ENCODE results near the gene SOX11. TPM values are rescaled to one million over a fixed set of nuclear protein-coding genes. Genes with fewer than 3 reads are reported as not detected.
A peak's percentile ranks its signal among the peaks of the same experiment; 100 is the strongest.
"Not testable (repeated sequence)": the region's sequence is repeated elsewhere in the genome, so short reads cannot be mapped to it uniquely, and the experiment has no call there.

The SOX11 gene
- polyA plus RNA-seq (ENCODE audit: insufficient read depth in 1 of 5, insufficient read length in 5 of 5, low replicate concordance in 1 of 5): 10 to 100 TPM; 35.3 to 46.3 (median 39.7) TPM
- long read RNA-seq, donor 1, full-length matches to known transcripts: 257 of 257 reads
- long read RNA-seq, donor 1, partial matches to known transcripts: 0 of 257 reads
- long read RNA-seq, donor 1, other reads (novel, unspliced or antisense): 0 of 257 reads
- long read RNA-seq, donor 2, full-length matches to known transcripts: 93 of 93 reads
- long read RNA-seq, donor 2, partial matches to known transcripts: 0 of 93 reads
- long read RNA-seq, donor 2, other reads (novel, unspliced or antisense): 0 of 93 reads
- long read RNA-seq, donor 3, full-length matches to known transcripts: 125 of 125 reads
- long read RNA-seq, donor 3, partial matches to known transcripts: 0 of 125 reads
- long read RNA-seq, donor 3, other reads (novel, unspliced or antisense): 0 of 125 reads
- long read RNA-seq, donor 4, full-length matches to known transcripts: 244 of 244 reads
- long read RNA-seq, donor 4, partial matches to known transcripts: 0 of 244 reads
- long read RNA-seq, donor 4, other reads (novel, unspliced or antisense): 0 of 244 reads
- long read RNA-seq, donor 5, full-length matches to known transcripts: 218 of 225 reads
- long read RNA-seq, donor 5, partial matches to known transcripts: 7 of 225 reads
- long read RNA-seq, donor 5, other reads (novel, unspliced or antisense): 0 of 225 reads
- long read RNA-seq, donor 6, full-length matches to known transcripts: 247 of 247 reads
- long read RNA-seq, donor 6, partial matches to known transcripts: 0 of 247 reads
- long read RNA-seq, donor 6, other reads (novel, unspliced or antisense): 0 of 247 reads
- long read RNA-seq, donor 7, full-length matches to known transcripts: 187 of 187 reads
- long read RNA-seq, donor 7, partial matches to known transcripts: 0 of 187 reads
- long read RNA-seq, donor 7, other reads (novel, unspliced or antisense): 0 of 187 reads
- long read RNA-seq, donor 8, full-length matches to known transcripts: 105 of 105 reads
- long read RNA-seq, donor 8, partial matches to known transcripts: 0 of 105 reads
- long read RNA-seq, donor 8, other reads (novel, unspliced or antisense): 0 of 105 reads

DNA sequence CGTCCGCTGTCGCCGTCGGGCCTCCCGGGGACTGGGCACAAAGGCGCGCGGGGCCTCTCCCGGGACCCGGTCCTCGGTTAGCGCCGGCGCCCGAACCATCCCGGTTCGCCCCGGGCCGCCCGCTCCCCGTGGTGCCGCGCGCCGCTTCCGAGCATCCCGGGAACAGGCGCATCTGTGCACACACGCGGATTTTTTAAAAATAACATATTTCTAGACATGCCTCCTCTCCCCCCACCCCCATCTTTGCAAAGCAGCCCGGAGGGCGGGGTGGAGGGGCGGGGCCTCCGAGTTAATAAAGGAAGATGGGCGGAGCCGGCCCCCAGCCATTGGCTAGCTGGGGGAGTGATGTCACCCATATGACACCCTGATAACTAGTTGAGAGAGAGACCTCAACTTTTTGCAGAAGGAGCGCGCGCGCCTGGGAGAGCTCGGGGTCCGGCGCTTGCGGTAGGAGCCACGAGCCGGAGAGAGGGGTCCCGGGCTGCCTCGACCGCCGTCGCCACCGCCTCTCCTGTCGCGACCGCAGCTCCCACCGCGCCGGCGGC, at the start of gene SOX11:
TSS of gene SOX11 (plus strand) at position 400 of the 545 bp plus-strand sequence. CDS start 338 bp downstream, outside the sequence.
- DNase-seq: peak; percentile 97

DNA sequence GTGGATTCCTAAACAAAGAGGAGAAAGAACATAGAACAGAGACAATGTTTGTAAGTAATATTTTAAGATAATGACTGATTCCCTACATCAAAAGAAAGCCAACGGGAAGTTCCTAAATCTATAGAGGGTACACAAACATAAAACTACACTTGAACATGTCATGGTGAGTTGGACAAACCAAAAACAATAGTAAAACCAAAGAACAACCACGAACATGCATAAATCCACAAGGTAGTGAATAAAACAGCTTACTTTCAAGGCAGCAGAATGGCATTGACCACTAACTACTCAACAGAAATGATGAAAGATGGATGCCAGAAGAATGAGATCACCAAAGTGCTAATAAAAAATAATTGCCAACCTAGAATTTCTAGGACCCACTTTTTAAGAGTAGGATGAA, 39.5 kb upstream of the SOX11 start:
- DNase-seq: not testable (repeated sequence)

GRCh38 chr2:5653756-5654155, 38.4 kb upstream of the SOX11 start:
- not testable (repeated sequence) for DNase-seq

DNA sequence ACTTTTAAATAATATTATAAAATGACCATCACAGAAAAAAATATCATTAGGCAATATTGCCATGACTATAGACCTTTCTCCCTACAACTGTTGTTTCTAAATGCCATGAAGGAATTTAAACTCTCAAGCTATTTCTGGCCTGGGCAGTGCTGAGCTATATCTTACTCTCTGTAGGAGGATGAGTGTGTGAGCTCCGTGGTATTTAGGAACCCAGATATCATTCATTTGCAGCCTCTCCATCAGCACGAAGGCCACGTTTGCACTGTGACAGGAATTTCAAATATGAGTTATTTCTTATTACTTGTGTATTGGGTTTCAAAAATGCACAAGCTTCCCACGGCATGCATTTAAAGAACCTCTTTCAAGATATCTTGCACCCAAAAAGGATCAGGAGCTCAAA, 35.0 kb upstream of the SOX11 start:
- no peak for DNase-seq

GRCh38 chr2:5660591-5660990, 31.6 kb upstream of the SOX11 start:
- DNase-seq: no peak

DNA sequence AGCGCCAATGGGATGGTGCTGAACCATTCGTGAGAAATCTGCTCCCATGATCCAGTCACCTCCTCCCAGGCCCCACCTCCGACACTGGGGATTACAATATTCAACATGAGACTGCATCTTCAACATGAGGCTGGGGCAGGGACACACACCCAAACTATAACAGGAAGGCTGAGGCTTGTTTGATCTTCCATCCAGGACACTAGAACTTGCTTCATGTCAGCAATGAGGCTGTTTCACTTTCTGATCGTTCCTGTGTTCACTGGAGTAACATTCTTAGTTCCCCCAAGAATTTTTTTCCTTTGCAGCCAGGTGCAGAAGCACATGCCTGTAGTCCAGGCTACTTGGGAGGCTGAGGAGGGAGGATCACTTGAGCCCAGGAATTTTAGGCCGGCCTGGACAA, 30.8 kb upstream of the SOX11 start:
- DNase-seq: no peak

DNA sequence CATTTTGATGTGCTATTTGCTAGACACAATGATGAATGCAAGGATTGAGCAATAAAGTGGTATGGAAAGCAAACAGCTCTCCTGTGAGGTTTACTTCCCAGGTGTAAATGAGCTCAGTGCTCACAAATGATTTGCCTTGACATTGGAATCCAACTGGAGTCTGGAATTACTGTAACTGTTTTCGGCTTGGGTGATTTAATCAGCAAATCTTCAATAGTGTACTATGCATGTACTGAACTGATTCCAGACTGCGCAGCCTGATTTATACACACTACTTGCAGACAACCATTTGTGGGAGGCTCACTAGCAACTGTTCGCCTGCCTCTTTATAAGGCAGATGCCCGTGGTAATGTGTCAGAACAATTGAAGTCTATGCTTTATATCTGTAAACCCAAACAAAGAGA, 27.9 kb upstream of the SOX11 start:
- DNase-seq: no peak

DNA sequence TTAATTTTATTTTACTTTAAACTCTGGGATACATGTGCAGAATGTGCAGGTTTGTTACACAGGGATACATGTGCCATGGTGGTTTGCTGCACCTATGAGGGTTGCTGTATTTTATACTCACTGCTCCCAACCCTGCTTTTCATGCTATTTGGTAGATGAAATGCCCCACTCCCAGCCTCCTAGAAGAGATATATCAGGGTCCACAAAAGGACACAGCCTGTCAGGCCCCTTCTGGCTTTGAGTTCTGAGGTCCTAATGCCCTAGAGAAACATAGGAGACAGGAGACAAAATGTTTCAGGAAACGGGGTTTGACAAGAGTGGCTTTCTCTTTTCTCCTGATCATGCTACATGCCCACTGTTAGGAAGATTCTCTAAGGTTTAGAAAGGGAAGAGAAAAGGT, 27.1 kb upstream of the SOX11 start:
- no peak for DNase-seq

GRCh38 chr2:5666798-5667197, 25.4 kb upstream of the SOX11 start:
- no peak for DNase-seq

DNA sequence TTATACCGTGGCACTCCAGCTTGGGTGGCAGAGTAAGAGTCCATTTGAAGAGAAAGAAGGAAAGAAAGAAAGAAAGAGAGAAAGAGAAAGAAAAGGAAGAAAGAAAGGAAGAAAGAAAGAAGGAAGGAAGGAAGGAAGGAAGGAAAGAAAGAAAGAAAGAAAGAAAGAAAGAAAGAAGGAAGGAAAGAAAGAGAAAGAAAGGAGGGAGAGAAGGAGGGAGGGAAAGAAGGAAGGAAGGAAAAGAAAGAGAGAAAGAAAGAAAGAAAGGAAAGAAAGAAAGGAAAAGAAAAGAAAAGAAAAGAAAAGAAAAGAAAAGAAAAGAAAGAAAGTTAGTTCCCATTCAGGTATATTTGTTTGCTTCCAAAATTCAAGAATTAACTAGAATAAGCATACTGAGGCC, 24.5 kb upstream of the SOX11 start:
- not testable (repeated sequence) for DNase-seq

DNA sequence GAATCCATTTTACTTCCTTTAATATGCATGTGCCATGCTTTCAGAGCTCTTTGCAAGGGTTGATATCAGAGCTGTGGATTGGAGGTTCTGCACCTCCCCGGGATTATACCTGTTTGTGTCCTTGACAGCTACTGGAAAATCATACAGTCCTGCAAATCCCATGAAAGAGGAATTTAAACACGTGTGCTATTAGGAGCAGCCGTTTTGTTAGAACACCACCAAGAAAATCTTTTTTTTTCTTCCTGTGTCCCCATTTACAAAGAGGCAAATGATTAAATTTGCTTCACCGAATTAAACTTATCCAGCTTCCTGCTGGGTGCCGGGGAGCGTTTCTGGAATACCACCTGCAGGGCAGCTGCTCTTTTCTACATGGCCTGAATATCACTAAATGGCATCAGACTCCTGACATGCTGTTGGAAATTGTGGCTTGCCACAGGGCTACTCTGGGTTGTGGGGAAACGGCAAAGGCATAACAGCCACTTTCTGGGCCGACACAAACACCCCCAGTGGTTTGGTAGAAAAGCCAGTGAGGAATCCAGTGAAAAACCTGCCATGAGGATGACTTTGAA, 23.4 kb upstream of the SOX11 start:
- DNase-seq: no peak

DNA sequence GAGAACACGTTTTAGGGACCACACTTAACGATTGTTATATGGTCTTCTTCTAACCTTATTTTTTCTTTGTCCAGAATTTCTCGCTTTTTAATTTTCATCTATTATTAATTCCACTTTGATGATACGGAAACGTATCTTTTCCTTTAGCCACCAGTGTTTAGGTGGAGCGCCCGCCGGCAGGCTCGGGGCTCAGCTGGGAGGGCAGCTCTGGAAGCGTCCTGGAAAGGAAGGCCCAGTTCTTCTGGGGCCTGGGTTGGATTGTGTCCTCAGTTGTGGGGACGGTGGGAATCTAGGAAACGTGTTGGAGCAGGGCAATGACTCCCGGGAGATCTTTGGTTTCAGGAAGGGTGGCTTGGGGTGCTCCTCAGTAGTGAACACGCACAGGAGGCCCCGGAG, 19.4 kb upstream of the SOX11 start:
- DNase-seq: no peak

- DNase-seq: peak in 1 of 2 donors; percentile 13
Observed at GRCh38 chr2:5673145-5674025, 18.8 kb upstream of the SOX11 start.

GRCh38 chr2:5674026-5674340, 18.2 kb upstream of the SOX11 start:
- DNase-seq: no peak

DNA sequence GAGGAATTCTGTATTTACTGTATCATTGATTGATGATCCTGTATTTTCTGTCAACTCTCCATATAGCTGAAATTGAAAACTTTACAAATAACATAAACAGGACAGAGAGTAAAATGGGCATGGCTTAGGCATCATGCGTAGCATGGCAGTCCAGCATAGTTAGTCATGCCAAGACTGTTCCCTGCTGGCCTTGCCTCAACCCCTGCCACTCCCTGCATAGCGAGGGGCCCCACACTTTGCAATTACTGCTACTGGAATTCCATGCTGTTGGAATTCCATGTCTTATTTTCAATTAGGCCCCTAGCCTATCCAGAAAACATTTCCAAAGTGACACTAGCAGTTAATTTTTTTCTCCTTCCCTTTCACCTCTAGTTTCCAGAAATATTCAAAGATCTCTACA, 15.1 kb upstream of the SOX11 start:
- DNase-seq: no peak

- no peak for DNase-seq
Observed at GRCh38 chr2:5683471-5683870, 8.7 kb upstream of the SOX11 start.

- DNase-seq: no peak
Observed at GRCh38 chr2:5685225-5685624, 7.0 kb upstream of the SOX11 start.

GRCh38 chr2:5686068-5686467, 6.1 kb upstream of the SOX11 start:
- DNase-seq: no peak

DNA sequence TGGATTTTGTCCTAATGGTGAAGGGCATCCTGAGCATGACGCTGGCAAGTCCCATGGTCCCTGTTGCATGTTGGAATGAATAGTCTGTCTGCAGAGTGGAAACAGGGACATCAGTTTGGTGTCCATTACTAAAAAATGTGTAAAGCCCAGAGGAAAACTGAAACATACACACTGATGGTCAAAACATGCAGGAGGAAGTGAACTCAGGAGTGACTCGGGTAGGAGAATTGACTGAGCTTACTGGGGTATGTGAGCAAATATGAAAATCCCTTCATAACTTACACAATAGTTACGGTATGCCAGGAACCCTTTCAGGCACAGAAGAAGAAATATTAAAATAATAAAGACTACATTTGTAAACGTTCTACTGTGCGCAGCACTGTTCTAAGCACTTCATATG, 5.6 kb upstream of the SOX11 start:
- no peak for DNase-seq

DNA sequence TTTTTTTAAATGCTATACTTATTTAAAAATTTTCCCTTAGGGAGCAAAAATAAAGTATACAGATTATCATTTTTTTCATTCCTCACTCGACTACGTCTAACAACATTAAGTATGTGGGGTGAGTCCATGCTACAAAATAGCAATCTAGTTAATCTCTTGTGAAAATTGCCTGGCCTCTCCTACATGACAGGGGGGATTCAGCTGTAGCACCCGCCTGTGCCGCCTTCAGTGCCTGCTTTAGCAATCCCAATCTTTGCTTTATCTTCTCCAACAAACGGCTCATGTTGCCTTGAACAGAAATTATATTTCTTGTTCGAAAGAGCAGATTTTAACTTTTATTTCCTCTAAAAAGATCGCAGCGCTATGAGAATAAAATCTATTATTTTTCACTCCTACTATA, 2.4 kb upstream of the SOX11 start:
- no peak for DNase-seq

GRCh38 chr2:5690286-5690685, 1.9 kb upstream of the SOX11 start:
- no peak for DNase-seq
